CD14-positive monocyte (primary cell): ENCODE measurements around the gene PERCC1. TPM values are rescaled to one million over a fixed set of nuclear protein-coding genes. Genes with fewer than 3 reads are reported as not detected.

Source experiments
- DNase-seq, 3 donors: peaks; one replicate each; pipeline ENCODE4 v3.0.0-alpha.2; 2011 to 2022
- H2AFZ ChIP-seq: 2 replicates; pipeline ENCODE4 v1.6.0; 2012; ENCODE audit warnings: mild to moderate bottlenecking, low read depth, low read length, inconsistent platforms; ENCODE audit not compliant: insufficient read depth, poor library complexity, severe bottlenecking
- H3K27ac ChIP-seq, 2 donors: 1 replicate in 1 of 2; 2 replicates in 1 of 2; pipeline ENCODE4 v1.5.1; 2012 to 2013; ENCODE audit warnings: low read length in 2 of 2, control low read depth in 1 of 2, inconsistent platforms in 1 of 2, low read depth in 1 of 2, mild to moderate bottlenecking in 1 of 2
- H3K27me3 ChIP-seq, 2 donors: one replicate each; pipeline versions ENCODE4 v1.6.0 to v1.6.1; 2011 to 2013; ENCODE audit warnings: low read length in 2 of 2; ENCODE audit not compliant: control insufficient read depth in 2 of 2, insufficient read depth in 2 of 2
- H3K36me3 ChIP-seq, 2 donors: replicated peaks in 1 of 2; 1 replicate in 1 of 2; 2 replicates in 1 of 2; pipeline versions ENCODE4 v1.5.1 to v1.6.1; 2012 to 2013; ENCODE audit warnings: low read length in 2 of 2, control low read depth in 1 of 2, inconsistent platforms in 1 of 2, mild to moderate bottlenecking in 1 of 2; ENCODE audit not compliant: insufficient read depth in 2 of 2, control insufficient read depth in 1 of 2
- H3K4me1 ChIP-seq, 2 donors: 1 replicate in 1 of 2; 2 replicates in 1 of 2; pipeline versions ENCODE4 v1.5.1 to v1.6.1; 2012 to 2013; ENCODE audit warnings: low read length in 2 of 2, control low read depth in 1 of 2, inconsistent platforms in 1 of 2, mild to moderate bottlenecking in 1 of 2, moderate library complexity in 1 of 2; ENCODE audit not compliant: insufficient read depth in 2 of 2, control insufficient read depth in 1 of 2
- H3K4me2 ChIP-seq: replicated peaks from 2 replicates; pipeline ENCODE3; 2012; ENCODE audit warnings: low read length, moderate library complexity, mild to moderate bottlenecking; ENCODE audit not compliant: poor library complexity, severe bottlenecking; ENCODE audit errors: extremely low read depth
- H3K4me3 ChIP-seq, 3 experiments: fragments of 200-600 bp in 1 of 3; sonication (generic) in 1 of 3; replicated peaks in 1 of 3; 1 replicate in 2 of 3; 2 replicates in 1 of 3; pipeline ENCODE4 v1.5.1; 2011 to 2013; ENCODE audit warnings: low read length in 3 of 3, mild to moderate bottlenecking in 3 of 3, control low read depth in 2 of 3, low read depth in 2 of 3, inconsistent platforms in 1 of 3, moderate library complexity in 1 of 3
- H3K79me2 ChIP-seq: 2 replicates; pipeline ENCODE4 v1.6.0; 2012; ENCODE audit warnings: mild to moderate bottlenecking, control low read depth, inconsistent platforms, low read length, moderate library complexity; ENCODE audit not compliant: insufficient read depth
- H3K9ac ChIP-seq: 2 replicates; pipeline ENCODE4 v1.6.0; 2017; ENCODE audit warnings: low read length, mild to moderate bottlenecking; ENCODE audit not compliant: insufficient read depth, poor library complexity, severe bottlenecking
- H3K9me3 ChIP-seq, 2 donors: replicated peaks in 1 of 2; 1 replicate in 1 of 2; 2 replicates in 1 of 2; pipeline versions ENCODE4 v1.5.1 to v1.6.1; 2012 to 2013; ENCODE audit warnings: low read length in 2 of 2, control low read depth in 1 of 2; ENCODE audit not compliant: control insufficient read depth in 1 of 2, insufficient read depth in 1 of 2
- H4K20me1 ChIP-seq: 2 replicates; pipeline ENCODE4 v1.6.0; 2012; ENCODE audit warnings: mild to moderate bottlenecking, low read length, control low read depth, moderate library complexity; ENCODE audit not compliant: insufficient read depth
- H3K27ac Mint-ChIP-seq, 7 donors: one replicate each; pipeline ENCODE4 v1.8.0; 2020; ENCODE audit warnings: mild to moderate bottlenecking in 7 of 7, mixed read lengths in 7 of 7, moderate library complexity in 6 of 7, inconsistent platforms in 2 of 7
- H3K27me3 Mint-ChIP-seq, 3 donors: one replicate each; pipeline ENCODE4 v1.8.0; 2021 to 2022; ENCODE audit warnings: low read depth in 3 of 3, mild to moderate bottlenecking in 3 of 3, mixed read lengths in 3 of 3, moderate library complexity in 3 of 3, inconsistent platforms in 1 of 3
- H3K36me3 Mint-ChIP-seq, 2 donors: one replicate each; pipeline ENCODE4 v1.8.0; 2020; ENCODE audit warnings: mixed read lengths in 2 of 2, inconsistent platforms in 1 of 2, mild to moderate bottlenecking in 1 of 2
- H3K4me1 Mint-ChIP-seq: one replicate; pipeline ENCODE4 v1.8.0; 2020; ENCODE audit warnings: mild to moderate bottlenecking, mixed read lengths
- H3K4me3 Mint-ChIP-seq, 2 donors: one replicate each; pipeline ENCODE4 v1.8.0; 2020; ENCODE audit warnings: mild to moderate bottlenecking in 2 of 2, mixed read lengths in 2 of 2, moderate library complexity in 1 of 2
- H3K9me3 Mint-ChIP-seq, 7 donors: one replicate each; pipeline ENCODE4 v1.8.0; 2020 to 2022; ENCODE audit warnings: mixed read lengths in 7 of 7, mild to moderate bottlenecking in 6 of 7, moderate library complexity in 6 of 7, inconsistent platforms in 2 of 7
- WGBS: methylation state at CpG from one replicate; pipeline ENCODE4 v1.1.5; 2013; ENCODE audit warnings: missing lambda C conversion rate; ENCODE audit not compliant: insufficient coverage; 5-methylcytosine and 5-hydroxymethylcytosine counted together
- intact Hi-C, 2 donors: fragments of 100-400 bp; cut with micrococcal nuclease; formaldehyde crosslinking; loops; one replicate each; pipeline versions ENCODE4 v1.15.0 to v1.15.1; 2023
- polyA plus RNA-seq, 3 donors: library from polyadenylated mRNA; depleted of rRNA in 1 of 3; unstranded in 2 of 3; stranded (reverse) in 1 of 3; fragments of 300-500 nt in 2 of 3; fragments of >200 nt in 1 of 3; fragmentation: Illumina TruSeq in 2 of 3; gene quantifications; 1 replicate in 2 of 3; 2 replicates in 1 of 3; pipeline ENCODE4 v1.2.3, GENCODE V29; 2012 to 2021
- TF ChIP-seq, protein P1 (sequence below): fragments of 200-600 bp; IDR thresholded peaks from one replicate; pipeline ENCODE4 v1.8.0; 2022; ENCODE audit warnings: antibody characterized with exemption, mild to moderate bottlenecking

PERCC1 gene
- polyA plus RNA-seq, 3 donors = not detected

DNA sequence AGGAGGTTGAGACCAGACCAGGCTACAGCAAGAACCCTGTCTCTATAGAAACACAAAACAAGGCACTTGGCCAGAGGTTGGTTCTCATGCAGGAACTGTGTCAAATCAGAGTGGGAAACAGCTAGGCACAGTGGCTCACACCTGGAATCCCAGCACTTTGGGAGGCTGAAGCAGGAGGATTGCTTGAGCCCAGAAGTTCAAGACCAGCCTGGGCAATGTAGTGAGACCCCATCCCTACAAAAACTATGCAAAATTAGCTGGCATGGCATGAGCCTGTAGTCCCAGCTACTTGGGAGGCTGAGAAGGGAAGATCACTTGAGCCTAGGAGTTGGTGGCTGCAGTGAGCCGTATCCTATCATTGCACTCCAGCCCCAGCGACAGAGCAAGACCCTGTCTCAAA is 18.0 kb upstream of the PERCC1 start:
- Mint-ChIP-seq H3K4me3 (no peak overlapping the region), H3K9me3 (no peaks in the 10 kb centered on the region), H3K4me1 (peaks cover 15% of the 10 kb centered on the region), H3K27ac (no peak overlapping the region), H3K36me3 (peaks cover 20 to 32% of the 10 kb centered on the region in 2 donors), H3K27me3 (peaks cover 0 to 1% (median 0%) of the 10 kb centered on the region in 3 donors)
- H3K27ac ChIP-seq = no peak overlapping the region
- WGBS = no CpG with 5 or more reads among the region's 2 CpGs
- H3K4me3 ChIP-seq = no peak overlapping the region
- H3K27me3 ChIP-seq = no peaks in the 10 kb centered on the region
- intact Hi-C loops = loop anchor here in 1 of 2 donors (10.0 kb wide), 2 partner anchors 58 to 108 kb away; partner anchors contain the start of genes GNPTG, TSR3 and UBE2I
- no peak overlapping the region for H3K9ac ChIP-seq
- H3K4me2 ChIP-seq = no peak overlapping the region
- H3K79me2 ChIP-seq = peaks cover 35% of the 10 kb centered on the region
- H3K36me3 ChIP-seq = peaks cover 9 to 35% of the 10 kb centered on the region in 2 donors
- DNase-seq = no peak
- peaks cover 20 to 28% of the 10 kb centered on the region in 2 donors for H3K4me1 ChIP-seq
- H3K9me3 ChIP-seq = no peaks in the 10 kb centered on the region
- H2AFZ ChIP-seq = no peak overlapping the region
- peaks cover 57% of the 10 kb centered on the region for H4K20me1 ChIP-seq
- TF ChIP-seq, protein P1, sequence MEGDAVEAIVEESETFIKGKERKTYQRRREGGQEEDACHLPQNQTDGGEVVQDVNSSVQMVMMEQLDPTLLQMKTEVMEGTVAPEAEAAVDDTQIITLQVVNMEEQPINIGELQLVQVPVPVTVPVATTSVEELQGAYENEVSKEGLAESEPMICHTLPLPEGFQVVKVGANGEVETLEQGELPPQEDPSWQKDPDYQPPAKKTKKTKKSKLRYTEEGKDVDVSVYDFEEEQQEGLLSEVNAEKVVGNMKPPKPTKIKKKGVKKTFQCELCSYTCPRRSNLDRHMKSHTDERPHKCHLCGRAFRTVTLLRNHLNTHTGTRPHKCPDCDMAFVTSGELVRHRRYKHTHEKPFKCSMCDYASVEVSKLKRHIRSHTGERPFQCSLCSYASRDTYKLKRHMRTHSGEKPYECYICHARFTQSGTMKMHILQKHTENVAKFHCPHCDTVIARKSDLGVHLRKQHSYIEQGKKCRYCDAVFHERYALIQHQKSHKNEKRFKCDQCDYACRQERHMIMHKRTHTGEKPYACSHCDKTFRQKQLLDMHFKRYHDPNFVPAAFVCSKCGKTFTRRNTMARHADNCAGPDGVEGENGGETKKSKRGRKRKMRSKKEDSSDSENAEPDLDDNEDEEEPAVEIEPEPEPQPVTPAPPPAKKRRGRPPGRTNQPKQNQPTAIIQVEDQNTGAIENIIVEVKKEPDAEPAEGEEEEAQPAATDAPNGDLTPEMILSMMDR = no peak

DNA sequence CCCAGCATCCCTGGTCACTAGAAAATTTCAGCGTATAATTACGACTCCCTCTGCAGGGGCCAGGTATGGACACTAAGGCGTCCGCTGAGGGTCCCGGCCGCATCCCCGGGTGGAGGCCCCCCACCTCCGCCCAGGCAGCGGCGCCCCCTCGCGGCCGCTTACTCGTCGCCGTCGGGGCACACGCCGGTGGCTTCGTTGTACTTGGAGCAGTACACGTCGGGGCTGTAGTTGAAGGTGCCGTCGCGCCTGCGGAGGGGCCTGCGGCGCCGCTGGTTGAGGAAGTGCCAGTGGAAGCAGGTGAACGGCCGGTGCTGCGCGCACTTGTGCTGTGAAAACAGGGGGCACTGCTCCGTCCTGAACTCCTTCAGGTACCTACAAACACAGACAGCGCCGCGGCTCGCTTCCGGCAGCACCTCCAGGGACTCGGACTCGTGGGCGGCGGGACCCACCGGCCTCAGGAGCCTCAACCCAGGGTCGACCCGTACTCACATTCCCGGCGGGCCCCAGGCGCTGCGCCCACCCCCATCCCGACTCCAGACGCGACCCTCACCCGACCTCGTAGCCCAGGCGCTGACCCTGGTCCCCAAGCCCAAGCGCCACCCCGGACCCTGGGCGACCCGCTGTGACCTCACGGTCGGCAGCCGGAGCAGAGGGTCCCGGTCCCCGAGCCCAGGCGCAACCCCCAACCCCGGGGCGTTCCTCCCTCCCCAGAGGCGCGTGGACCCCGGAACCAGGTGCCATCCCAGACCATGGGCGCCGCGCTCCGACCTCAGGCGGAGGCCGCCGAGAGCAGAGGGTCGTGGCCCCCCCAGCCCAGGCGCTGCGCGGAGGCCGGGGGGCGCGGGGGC is 17.0 kb upstream of the PERCC1 start:
- Histone ChIP-seq H3K4me3 (peak overlapping the region; percentile 80 to 94 (median 85)), H3K4me1 (peaks cover 13 to 20% of the 10 kb centered on the region in 2 donors), H3K36me3 (peaks cover 9 to 35% of the 10 kb centered on the region in 2 donors), H3K4me2 (peak overlapping the region; percentile 94), H3K9ac (peak overlapping the region; percentile 90), H2AFZ (peak overlapping the region; percentile 70), H3K27me3 (no peaks in the 10 kb centered on the region), H3K9me3 (no peaks in the 10 kb centered on the region), H3K79me2 (peaks cover 34% of the 10 kb centered on the region), H3K27ac (peak overlapping the region; percentile 25 to 83), H4K20me1 (peaks cover 47% of the 10 kb centered on the region)
- peaks cover 20 to 36% of the 10 kb centered on the region in 2 donors for H3K36me3 Mint-ChIP-seq
- peak overlapping the region; percentile 38 to 91 (median 85) for H3K27ac Mint-ChIP-seq
- intact Hi-C loops = loop anchor here in 1 of 2 donors (10.0 kb wide), 2 partner anchors 59 to 109 kb away; partner anchors contain the start of genes GNPTG, TSR3 and UBE2I
- peak overlapping the region; percentile 89 for H3K4me3 Mint-ChIP-seq
- DNase-seq = peak; percentile 39 to 60 (median 49)
- WGBS = 4% methylated on average over 85 of the region's 85 CpGs
- TF ChIP-seq, protein P1 = peak; percentile 76
- H3K9me3 Mint-ChIP-seq = no peaks in the 10 kb centered on the region
- H3K4me1 Mint-ChIP-seq = peaks cover 13% of the 10 kb centered on the region
- H3K27me3 Mint-ChIP-seq = peaks cover 0 to 1% (median 0%) of the 10 kb centered on the region in 3 donors
